HG03469 (cell line): Measurements from ENCODE around the gene HEPN1.
A peak's percentile ranks its signal among the peaks of the same experiment; 100 is the strongest.

Source experiments
- ATAC-seq: cut with Tn5 transposase; IDR thresholded peaks from one replicate; pipeline ENCODE4 v1.9.1; 2021; ENCODE audit warnings: mild to moderate bottlenecking, moderate library complexity, moderate number of reproducible peaks; ENCODE audit not compliant: unreplicated experiment

The HEPN1 gene

DNA sequence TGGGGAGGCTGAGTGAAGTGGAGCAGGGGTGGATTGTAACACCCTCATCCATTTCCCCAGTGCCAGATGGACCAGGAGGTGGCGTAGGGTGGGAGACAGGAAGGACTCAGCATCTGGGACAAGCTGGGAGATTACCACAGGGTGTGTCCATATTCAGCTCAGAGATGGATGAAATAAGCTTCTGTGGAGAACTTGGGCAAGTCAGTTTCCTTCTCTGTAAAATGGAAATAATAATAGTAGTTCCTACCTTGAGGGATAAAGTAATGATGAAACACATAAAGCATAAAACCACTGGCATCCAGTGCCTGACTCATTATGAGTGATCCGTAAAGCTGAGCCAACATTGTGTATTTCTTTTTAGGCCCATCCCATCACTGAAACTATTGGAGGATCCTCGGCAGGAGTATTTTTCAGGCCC is 20.8 kb upstream of the HEPN1 start:
- ATAC-seq: no peak

DNA sequence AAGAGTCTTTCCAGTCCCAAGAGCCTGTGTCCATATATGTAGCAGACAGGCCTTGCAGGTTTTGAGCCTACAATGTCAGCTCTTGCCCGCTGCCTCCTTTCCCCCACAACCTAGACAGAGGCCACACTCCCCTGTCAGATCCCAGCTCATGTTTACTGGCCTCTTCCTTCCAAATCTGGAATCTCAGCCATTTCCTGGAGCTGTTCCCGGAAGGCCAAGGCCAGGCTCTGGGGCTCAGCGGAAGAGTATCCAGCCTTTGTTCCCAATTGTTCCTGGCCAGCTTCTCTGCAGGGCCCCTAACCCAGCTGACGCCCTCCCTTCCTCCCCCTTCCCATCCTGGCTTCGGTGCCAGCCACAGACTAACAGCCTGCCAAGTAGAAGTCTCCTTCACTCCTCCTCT is 20.3 kb upstream of the HEPN1 start:
- ATAC-seq: no peak

DNA sequence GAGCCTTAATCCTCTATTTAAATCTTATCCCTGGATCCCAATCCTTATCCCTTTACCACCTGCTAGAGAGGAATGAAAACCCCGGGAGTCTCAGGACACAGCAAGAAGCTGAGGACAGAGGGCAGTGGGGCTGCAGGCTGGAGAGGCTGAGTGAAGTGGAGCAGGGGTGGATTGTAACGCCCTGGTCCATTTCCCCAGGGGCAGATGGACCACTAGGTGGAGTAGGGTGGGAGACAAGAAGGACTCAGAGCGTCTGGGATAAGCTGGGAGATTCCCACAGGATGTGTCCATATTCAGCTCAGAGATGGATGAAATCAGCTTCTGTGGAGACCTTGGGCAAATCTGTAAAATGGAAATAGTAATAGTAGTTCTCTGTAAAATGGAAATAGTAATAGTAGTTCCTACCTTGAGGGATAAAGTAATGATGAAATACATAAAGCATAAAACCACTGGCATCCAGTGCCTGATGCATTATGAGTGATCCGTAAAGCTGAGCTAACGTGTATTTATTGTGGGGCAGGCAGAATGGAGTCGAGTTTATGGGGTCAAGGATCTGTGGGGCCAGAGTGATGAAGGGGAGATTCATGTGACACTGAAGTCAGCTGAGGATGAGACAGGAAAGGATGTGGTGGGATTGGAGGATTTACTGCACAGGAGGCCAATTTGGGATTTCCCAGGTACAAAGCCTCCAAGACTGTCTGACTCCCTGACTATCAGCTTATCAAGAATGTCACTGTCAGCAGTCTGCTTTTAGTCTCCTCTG is 19.5 kb upstream of the HEPN1 start:
- ATAC-seq: no peak

DNA sequence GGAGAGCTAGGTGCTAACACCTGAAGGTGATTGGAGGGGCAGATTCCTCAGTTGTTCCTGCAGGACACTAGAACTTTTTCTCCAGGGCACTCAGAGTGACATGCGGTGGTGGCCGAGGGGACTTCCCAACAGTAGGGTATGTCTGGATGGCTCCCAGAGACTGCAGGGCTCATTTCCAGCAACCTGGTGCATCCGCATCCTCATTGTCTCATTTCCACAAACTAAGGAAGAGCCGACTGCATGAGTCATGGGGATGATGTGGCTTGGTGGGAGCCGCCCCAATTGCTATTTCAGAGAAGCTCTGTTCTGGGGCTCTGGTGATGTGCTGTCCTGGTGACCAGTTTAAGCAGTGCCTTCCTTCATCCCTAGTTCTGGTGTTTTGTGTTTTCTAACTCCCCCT is 18.6 kb upstream of the HEPN1 start:
- no peak for ATAC-seq

DNA sequence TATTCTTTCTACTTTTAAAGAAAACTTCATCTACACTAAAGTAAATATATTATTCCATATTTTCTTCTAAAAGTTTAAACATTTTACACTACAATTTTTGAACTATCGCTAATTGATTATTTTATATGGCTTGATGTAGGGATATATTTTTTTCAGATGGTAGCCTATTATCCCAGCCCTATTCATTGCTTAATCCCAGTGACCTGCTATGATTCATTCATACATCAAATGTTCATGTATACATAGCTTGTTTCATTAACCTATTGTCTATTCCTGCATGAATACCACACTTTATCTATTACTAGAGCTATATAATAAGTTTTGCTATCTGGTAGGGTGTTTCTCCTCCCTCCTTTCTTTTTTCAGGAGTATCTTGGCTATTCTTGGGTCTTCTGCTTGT is 16.4 kb upstream of the HEPN1 start:
- ATAC-seq: no peak

DNA sequence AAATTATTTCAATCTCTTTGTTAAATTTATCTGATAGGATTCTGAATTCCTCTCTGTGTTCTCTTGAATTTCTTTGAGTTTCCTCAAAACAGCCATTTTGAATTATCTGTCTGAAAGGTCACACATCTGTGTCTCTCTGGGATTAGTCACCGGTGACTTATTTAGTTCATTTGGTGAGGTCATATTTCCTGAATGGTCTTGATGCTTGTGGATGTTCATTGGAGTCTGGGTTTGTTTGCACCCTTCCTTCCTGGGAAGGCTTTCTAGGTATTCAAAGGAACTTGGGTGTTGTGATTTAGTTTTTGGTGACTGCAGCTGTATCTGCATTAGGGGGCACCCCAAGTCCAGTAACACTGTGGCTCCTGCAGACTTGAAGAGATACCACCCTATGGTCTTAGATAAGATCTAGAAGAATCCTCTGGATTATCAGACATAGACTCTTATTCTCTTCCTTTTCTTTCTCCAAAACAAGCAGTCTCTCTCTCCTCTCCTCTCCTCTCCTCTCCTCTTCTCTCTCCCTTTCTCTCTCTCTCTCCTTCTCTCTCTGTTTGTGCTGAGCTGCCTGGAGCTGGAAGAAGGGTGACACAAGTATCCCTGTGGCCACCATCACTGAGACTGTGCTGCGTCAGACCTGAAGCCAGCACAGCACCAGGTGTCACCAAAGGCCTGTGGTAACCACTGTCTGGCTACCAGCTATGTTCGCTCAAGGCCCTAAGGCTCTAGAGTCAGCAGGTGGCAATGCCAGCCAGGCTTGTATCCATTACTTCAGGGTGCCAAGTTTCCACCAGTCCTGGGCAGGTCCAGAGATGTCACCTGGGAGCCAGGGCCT is 3.3 kb upstream of the HEPN1 start:
- no peak for ATAC-seq

DNA sequence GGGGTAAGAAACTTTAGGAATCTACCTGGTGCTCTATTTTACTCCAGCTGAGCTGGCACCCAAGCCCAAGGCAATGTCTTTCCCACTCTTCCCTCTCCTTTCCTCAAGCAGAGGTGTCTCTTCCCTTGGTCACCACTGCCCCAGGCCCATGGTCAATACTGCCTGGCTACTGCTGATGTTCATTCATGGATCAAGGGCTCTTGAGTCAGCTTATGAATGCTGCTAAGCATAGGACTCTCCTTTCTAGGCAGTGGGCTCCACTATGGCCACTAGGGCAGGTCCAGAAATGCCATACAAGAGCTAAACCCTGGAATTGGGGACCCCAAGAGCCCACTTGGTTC is 2.7 kb upstream of the HEPN1 start:
- no peak for ATAC-seq

DNA sequence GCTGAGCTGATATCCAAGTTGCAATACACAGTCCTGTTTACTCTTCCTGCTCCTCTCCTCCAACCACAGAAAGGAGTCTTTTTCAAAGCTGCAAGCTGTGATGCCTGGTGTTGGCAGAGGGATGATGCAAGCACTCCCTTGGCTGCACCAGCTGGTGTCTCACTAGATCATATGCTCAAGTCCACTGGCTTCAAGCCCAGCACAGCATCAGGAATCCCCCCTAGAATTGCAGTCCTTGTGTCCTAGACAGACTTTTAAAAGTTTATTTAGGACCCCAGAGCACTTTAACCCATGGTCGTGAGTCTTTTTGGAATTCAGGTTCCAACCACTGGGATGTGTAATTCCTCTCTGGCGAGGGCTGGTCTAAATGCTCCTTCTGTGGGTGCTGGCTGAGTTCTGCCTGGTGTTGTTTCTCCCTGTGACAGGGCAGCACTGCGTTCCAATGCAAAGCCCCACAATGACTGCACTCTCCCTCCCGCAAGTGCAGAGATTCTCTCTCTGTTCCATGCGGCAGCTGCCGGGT is 1.9 kb upstream of the HEPN1 start:
- no peak for ATAC-seq

DNA sequence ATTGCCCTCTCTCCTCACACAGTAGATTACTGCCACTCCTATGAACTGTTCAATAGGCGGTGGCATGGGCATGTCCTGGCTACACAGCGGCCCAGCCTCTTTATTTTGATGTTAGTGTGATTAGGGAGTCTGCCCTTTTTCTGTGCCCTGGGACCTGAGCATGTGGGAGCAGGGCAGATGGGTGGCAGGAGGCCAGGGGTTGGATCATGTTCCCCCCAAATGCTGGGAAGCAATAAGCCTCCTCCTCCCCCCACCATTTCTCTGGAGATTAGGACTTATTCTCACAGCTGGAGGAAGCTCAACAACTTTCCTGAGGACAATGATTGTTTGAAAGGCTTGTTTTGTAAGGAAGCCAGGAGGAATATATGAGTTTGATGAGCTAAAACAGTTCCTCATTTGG is 848 bp downstream of the HEPN1 start:
- ATAC-seq: no peak

DNA sequence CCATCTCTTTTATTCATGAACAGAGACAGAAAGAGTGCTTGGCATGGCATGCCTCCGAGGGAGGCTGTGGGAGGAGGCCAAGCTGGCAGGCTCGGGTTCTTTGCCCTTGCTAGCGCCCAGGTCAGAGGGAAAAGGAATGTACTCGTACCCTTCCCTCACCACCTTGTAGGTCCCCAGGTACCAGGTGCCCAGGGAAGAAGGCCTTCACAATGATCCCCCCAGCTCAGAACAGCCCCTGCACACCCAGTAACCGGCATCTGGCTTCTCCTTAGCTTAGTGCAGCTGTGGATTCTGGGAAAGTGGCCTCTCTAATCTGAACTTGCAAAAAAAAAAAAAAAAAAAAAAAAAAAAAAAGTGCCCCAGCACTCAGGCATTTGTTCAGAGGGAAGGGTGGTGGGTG is 1.3 kb downstream of the HEPN1 start:
- ATAC-seq: no peak

DNA sequence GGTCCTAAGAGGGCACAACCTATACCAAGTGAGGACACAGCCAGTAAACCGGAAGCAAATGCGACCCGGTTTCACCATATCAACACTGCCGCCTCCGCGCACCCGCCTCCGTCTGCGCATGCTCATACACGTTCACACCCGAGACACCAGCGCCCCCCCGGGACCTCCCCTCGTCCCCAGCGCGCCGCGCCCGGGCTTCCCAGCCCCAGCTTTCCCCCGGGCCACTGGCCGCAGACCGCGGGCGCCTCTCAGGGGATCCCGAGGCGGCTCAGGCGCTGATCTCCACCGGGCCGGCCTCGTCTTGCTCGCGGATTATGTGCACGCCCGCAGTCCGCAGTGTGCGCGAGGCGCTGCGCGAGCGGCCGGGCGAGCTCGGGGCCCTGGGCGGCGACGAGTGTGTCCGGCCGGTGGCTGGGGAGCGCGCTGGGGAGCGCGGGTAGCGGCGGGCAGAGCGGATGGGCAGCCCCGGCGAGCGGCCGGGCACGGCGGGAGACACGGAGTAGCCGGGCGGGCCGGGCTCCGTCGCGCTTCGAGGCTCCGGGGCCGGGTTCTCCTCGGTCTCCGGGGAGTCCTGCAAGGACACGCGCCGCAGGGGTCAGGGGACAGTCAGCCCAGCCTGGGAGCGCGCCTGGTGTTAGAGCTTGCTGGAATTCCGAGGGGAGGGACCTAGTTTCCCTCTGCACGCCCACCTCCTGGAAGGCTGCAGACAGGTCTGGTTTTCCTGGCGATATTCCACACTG is 2.0 kb downstream of the HEPN1 start:
- no peak for ATAC-seq

DNA sequence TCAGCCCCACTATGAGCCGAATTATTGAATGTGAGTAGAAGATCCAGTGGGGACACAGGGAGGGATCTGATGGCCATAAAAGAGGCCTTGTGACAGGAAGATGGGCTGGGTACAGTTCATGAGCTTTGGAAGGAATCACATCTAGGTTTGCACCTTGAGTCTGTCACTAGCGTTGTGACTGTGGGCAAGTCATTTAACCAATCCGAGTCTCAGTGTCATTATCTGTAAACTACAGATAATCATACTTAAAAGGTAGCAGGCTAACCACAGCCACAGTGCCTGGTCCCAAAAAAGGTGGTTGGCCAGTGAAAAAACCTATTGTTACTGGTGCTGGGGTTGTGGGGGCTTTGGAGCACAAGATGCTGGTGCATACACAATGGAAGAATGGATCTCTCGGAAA is 3.8 kb downstream of the HEPN1 start:
- no peak for ATAC-seq

DNA sequence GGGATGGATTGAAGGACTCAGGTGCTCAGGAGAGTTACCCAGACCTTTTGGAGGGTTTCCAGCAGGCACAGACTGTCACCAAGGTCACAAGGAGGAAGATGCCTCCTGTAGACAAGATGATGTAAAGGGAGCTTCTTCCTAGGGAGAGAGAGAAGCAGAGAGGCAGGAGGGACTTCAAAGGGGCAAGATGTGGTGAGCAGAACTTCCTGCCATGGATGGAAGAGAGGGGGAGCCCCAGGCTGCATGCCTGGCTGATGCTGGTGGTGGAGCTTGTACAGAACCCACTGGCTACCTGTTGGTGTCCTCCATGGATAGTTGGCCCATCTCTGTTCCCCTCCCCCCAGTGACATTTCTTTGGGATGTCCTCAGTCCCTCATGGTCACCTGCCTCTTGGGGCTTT is 4.2 kb downstream of the HEPN1 start:
- ATAC-seq: no peak

DNA sequence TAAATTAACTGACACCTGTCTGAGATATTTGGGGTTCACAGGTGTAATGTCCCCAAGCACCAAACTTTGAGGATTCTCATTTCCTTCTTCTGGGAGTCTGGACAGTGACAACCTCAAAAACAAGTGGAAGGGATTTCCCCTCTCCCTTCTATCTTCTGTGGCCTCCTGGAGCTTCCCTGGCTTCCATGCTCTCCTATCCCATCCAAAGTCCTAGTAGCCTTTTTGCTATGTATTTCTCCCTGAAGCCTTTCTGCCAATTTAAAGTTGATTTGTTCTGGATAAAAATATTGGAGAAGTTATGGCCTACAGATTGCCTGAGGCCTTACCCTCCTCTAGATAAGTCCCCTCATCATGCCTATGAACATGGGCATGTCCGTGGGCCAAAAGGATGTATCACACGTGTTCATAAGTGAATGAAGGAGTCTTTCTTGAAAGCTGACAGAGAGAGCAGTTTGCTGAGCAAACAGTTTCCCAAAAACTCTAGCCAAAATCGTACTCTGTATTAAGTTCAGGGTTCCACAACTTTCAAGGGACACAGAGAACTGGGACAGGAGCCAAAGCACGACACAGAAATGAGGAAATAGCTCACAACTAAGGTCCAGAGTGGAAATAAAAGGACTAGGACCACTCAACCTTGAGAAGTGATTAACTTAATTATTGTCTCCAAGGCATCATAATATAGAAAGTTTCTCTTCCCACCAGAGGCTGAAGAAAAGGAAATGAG is 10.1 kb downstream of the HEPN1 start:
- no peak for ATAC-seq

DNA sequence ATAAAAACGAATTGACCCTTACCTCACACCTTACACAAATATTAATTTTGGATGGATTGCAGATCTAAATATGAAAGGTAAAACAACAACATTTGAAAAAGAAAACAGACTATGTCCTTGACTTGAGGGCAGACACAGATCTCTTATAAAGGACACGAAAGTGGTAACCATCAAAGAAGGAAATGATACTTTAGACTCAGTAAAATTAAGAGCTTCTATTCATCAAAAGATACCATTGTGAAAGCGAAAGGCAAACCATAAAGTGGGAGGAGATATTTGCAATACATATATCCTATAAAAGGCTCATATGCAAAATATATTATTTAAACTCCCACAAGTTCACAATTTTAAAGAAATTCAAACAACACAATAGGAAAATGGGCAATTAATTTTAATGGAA is 11.7 kb downstream of the HEPN1 start:
- peak; percentile 87 for ATAC-seq

DNA sequence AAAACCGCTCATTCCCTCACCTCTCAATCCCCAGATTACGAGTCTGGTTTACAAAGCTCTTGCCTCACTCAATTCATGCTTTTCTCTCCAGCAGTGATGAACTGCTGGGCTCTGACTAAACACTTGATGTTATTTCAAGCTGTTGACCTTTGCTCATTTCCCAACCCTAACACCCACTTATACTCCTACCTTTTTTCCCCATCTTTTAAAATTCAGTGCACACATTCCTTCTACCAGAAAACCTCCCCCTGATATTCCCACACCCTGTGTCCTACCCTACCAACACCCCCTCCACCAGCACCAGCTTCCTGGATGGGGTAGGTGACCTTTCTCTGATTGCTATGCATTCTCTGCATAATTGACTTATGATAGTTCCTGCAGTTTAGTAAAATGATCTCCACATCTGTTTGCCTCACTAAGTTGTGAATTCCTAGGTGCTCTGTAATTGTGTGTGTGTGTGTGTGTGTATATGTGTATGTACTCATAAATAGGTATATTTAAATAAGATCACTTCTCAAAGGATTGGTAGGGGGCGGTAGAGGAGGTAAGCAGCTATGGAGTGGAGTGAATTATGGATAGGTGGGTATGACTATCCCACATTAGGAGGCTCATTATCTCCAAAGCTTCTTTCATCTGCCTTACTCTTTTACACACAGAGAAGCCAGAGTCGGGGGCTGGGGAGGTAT is 16.0 kb downstream of the HEPN1 start:
- ATAC-seq: no peak

DNA sequence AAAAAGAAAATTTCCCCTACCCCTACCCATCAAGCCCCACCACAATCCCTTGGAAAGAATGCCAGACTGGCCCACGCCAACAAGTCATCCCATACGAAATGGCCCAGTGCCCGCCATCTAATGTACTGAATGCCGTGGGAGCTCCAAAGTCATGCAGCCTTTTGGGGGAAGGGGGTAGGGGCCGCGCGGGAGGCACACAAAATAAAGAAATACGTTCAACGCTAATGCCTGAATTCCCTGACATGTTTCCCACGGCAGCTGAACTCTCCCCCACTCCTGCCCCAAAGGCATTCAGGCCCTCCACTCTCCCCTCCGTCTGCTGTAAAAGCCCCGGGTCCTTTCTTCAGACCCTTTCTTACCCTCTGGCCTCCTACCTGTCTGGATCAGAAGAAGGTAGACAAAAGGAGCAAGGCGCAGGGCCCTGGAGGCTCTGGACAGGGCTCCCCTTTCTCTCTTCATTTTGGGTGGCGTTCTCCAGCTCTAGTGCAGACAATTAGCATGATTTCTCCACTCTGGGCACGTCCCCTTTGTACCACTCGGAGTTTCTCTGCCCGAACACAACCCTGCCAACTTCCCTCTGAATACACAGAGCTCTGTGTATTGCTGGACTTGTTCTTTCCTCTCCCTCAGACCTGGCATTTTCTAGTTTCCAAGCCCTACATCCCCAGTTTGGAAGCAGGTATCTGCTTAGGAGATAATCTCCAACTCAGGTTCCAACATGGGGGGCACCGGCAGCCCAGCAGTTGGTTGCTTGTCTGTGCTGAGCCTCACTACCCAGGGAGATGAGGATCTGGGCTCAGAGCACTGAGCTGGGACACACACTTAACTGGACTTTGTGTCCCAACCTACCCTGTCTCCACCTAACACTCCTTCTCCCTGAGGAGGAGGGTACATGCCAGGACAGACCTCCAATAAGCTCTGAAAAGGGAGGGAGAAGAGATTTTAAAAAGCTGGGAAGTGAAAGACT is 16.8 kb downstream of the HEPN1 start, which contains the start of gene HEPACAM:
Gene HEPACAM (minus strand): TSS at position 500 of the 967 bp plus-strand sequence. CDS start 41 bp downstream, at position 459.
- no peak for ATAC-seq

DNA sequence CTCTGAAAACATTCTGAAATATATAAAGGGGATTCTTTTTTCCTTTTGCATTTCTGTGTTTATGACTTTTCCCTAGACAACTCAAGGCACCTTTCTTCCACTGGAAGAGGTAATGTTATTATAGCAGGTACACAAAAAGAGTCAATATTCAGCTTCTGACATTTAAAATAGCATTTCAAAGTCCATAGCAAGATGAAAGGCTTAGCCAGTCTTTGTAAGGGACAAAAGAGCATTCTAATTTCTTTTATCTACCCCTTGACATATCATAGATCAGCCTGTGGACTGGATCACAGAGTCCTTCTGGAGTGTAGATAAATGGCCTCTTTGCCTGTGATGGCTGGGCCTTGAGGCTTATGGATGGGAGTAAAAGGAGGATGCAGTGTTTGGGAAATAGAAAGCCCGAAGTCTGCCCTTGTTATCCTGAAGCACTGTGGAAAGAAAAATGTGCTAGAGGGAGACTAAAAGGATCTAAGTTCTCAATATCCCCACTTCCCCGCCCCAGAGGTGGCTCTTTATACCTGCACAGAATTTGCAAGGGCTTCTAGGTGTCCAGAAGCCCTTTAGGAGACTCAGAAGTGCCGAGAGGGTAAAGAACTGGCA is 18.4 kb downstream of the HEPN1 start:
- no peak for ATAC-seq
